Activated CD4-positive, alpha-beta T cell treated with anti-CD3 and anti-CD28 coated beads, Interleukin-2, amount 50 U/mL, for 24 hours (primary cell): ENCODE results near the gene CRYBG2.
"Not testable (repeated sequence)": the region's sequence is repeated elsewhere in the genome, so short reads cannot be mapped to it uniquely, and the experiment has no call there.

ENCODE experiments used
- DNase-seq, 2 donors: peaks; one replicate each; pipeline ENCODE4 v3.0.0-alpha.2; 2020; ENCODE audit warnings: low read depth in 1 of 2, low spot score in 1 of 2

CRYBG2 gene

GRCh38 chr1:26350701-26351589, 3.0 kb downstream of the CRYBG2 start:
- DNase-seq = no peak

GRCh38 chr1:26350343-26350700, 3.6 kb downstream of the CRYBG2 start:
- no peak for DNase-seq

- DNase-seq = no peak
These were observed 4.1 kb downstream of the CRYBG2 start for GRCh38 chr1:26349877-26350244.

- DNase-seq = no peak
These were observed 4.6 kb downstream of the CRYBG2 start for GRCh38 chr1:26349188-26349876.

- DNase-seq = no peak
These were observed 7.5 kb downstream of the CRYBG2 start for GRCh38 chr1:26346274-26347033.

- DNase-seq = no peak
These were observed 8.2 kb downstream of the CRYBG2 start for GRCh38 chr1:26345718-26346117.

- no peak for DNase-seq
These were observed 9.6 kb downstream of the CRYBG2 start for GRCh38 chr1:26344147-26344920.

- DNase-seq = no peak
These were observed 13.9 kb downstream of the CRYBG2 start for GRCh38 chr1:26340047-26340481.

GRCh38 chr1:26338670-26339069, 15.3 kb downstream of the CRYBG2 start:
- no peak for DNase-seq

- no peak for DNase-seq
These were observed 16.3 kb downstream of the CRYBG2 start for GRCh38 chr1:26337625-26338024.

GRCh38 chr1:26337206-26337535, 16.8 kb downstream of the CRYBG2 start:
- no peak for DNase-seq

GRCh38 chr1:26336477-26337205, 17.3 kb downstream of the CRYBG2 start:
- peak; percentile 63 to 67 for DNase-seq

GRCh38 chr1:26335774-26336476, 18.0 kb downstream of the CRYBG2 start:
- DNase-seq = no peak

GRCh38 chr1:26333312-26333711, 20.6 kb downstream of the CRYBG2 start:
- DNase-seq = not testable (repeated sequence)

- DNase-seq = no peak
These were observed 23.7 kb downstream of the CRYBG2 start for GRCh38 chr1:26330276-26330675.

- DNase-seq = not testable (repeated sequence)
These were observed 24.6 kb downstream of the CRYBG2 start for GRCh38 chr1:26329380-26329779.

GRCh38 chr1:26328597-26328996, 25.3 kb downstream of the CRYBG2 start:
- no peak for DNase-seq

GRCh38 chr1:26327956-26328362, 26.0 kb downstream of the CRYBG2 start:
- DNase-seq = no peak

- DNase-seq = no peak
These were observed 29.4 kb downstream of the CRYBG2 start for GRCh38 chr1:26324550-26324949.

- DNase-seq = no peak
These were observed 30.5 kb downstream of the CRYBG2 start for GRCh38 chr1:26323382-26323781.
